Measurements from ENCODE around the gene PLEKHM3. TPM values are rescaled to one million over a fixed set of nuclear protein-coding genes. Genes with fewer than 3 reads are reported as not detected.

Gene PLEKHM3
- total and polyA plus RNA-seq, 2 experiments from 2014 or later = 3.9 to 8.8 TPM

GRCh38 chr2:208033701-208034502 lies 8.6 kb upstream of the PLEKHM3 start:
- H3K4me2 ChIP-seq = no peak overlapping the region
- no peaks in the 10 kb centered on the region for H3K4me1 ChIP-seq (ENCODE audit: insufficient read depth)
- H3K27me3 Mint-ChIP-seq (ENCODE audit: insufficient read depth, low read depth, poor library complexity) = peaks cover 6% of the 10 kb centered on the region
- H3K9me2 ChIP-seq (ENCODE audit: insufficient read depth) = no peaks in the 10 kb centered on the region
- no peaks in the 10 kb centered on the region for H3K27me3 ChIP-seq (ENCODE audit: insufficient read depth)
- DNase-seq (ENCODE audit: low spot score) = peak; percentile 82
- H3K27ac Mint-ChIP-seq = no peak overlapping the region
- H3K9me3 Mint-ChIP-seq = peaks cover 7% of the 10 kb centered on the region; the same call in 2 of the 3 replicates
- H3F3A ChIP-seq (replicated peaks; ENCODE audit: low read depth) = no peaks in the 10 kb centered on the region
- H4K20me1 ChIP-seq (replicated peaks; ENCODE audit: insufficient read depth) = no peaks in the 10 kb centered on the region
- TF ChIP-seq, protein P1, sequence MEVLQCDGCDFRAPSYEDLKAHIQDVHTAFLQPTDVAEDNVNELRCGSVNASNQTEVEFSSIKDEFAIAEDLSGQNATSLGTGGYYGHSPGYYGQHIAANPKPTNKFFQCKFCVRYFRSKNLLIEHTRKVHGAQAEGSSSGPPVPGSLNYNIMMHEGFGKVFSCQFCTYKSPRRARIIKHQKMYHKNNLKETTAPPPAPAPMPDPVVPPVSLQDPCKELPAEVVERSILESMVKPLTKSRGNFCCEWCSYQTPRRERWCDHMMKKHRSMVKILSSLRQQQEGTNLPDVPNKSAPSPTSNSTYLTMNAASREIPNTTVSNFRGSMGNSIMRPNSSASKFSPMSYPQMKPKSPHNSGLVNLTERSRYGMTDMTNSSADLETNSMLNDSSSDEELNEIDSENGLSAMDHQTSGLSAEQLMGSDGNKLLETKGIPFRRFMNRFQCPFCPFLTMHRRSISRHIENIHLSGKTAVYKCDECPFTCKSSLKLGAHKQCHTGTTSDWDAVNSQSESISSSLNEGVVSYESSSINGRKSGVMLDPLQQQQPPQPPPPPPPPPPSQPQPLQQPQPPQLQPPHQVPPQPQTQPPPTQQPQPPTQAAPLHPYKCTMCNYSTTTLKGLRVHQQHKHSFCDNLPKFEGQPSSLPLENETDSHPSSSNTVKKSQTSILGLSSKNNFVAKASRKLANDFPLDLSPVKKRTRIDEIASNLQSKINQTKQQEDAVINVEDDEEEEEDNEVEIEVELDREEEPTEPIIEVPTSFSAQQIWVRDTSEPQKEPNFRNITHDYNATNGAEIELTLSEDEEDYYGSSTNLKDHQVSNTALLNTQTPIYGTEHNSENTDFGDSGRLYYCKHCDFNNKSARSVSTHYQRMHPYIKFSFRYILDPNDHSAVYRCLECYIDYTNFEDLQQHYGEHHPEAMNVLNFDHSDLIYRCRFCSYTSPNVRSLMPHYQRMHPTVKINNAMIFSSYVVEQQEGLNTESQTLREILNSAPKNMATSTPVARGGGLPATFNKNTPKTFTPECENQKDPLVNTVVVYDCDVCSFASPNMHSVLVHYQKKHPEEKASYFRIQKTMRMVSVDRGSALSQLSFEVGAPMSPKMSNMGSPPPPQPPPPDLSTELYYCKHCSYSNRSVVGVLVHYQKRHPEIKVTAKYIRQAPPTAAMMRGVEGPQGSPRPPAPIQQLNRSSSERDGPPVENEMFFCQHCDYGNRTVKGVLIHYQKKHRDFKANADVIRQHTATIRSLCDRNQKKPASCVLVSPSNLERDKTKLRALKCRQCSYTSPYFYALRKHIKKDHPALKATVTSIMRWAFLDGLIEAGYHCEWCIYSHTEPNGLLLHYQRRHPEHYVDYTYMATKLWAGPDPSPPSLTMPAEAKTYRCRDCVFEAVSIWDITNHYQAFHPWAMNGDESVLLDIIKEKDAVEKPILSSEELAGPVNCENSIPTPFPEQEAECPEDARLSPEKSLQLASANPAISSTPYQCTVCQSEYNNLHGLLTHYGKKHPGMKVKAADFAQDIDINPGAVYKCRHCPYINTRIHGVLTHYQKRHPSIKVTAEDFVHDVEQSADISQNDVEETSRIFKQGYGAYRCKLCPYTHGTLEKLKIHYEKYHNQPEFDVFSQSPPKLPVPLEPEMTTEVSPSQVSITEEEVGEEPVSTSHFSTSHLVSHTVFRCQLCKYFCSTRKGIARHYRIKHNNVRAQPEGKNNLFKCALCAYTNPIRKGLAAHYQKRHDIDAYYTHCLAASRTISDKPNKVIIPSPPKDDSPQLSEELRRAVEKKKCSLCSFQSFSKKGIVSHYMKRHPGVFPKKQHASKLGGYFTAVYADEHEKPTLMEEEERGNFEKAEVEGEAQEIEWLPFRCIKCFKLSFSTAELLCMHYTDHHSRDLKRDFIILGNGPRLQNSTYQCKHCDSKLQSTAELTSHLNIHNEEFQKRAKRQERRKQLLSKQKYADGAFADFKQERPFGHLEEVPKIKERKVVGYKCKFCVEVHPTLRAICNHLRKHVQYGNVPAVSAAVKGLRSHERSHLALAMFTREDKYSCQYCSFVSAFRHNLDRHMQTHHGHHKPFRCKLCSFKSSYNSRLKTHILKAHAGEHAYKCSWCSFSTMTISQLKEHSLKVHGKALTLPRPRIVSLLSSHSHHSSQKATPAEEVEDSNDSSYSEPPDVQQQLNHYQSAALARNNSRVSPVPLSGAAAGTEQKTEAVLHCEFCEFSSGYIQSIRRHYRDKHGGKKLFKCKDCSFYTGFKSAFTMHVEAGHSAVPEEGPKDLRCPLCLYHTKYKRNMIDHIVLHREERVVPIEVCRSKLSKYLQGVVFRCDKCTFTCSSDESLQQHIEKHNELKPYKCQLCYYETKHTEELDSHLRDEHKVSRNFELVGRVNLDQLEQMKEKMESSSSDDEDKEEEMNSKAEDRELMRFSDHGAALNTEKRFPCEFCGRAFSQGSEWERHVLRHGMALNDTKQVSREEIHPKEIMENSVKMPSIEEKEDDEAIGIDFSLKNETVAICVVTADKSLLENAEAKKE (CRISPR knock-in tag; IDR thresholded peaks at IDR 0.05) = no peak
- TF ChIP-seq, protein P2, sequence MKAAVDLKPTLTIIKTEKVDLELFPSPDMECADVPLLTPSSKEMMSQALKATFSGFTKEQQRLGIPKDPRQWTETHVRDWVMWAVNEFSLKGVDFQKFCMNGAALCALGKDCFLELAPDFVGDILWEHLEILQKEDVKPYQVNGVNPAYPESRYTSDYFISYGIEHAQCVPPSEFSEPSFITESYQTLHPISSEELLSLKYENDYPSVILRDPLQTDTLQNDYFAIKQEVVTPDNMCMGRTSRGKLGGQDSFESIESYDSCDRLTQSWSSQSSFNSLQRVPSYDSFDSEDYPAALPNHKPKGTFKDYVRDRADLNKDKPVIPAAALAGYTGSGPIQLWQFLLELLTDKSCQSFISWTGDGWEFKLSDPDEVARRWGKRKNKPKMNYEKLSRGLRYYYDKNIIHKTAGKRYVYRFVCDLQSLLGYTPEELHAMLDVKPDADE (IDR thresholded peaks at IDR 0.05) = no peak
- TF ChIP-seq ZNF114 (CRISPR knock-in tag; IDR thresholded peaks at IDR 0.05) = no peak
- TF ChIP-seq ZNF331 (CRISPR knock-in tag; IDR thresholded peaks at IDR 0.05; ENCODE audit: low read depth) = no peak
- TF ChIP-seq, protein P3, sequence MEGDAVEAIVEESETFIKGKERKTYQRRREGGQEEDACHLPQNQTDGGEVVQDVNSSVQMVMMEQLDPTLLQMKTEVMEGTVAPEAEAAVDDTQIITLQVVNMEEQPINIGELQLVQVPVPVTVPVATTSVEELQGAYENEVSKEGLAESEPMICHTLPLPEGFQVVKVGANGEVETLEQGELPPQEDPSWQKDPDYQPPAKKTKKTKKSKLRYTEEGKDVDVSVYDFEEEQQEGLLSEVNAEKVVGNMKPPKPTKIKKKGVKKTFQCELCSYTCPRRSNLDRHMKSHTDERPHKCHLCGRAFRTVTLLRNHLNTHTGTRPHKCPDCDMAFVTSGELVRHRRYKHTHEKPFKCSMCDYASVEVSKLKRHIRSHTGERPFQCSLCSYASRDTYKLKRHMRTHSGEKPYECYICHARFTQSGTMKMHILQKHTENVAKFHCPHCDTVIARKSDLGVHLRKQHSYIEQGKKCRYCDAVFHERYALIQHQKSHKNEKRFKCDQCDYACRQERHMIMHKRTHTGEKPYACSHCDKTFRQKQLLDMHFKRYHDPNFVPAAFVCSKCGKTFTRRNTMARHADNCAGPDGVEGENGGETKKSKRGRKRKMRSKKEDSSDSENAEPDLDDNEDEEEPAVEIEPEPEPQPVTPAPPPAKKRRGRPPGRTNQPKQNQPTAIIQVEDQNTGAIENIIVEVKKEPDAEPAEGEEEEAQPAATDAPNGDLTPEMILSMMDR (conservative IDR thresholded peaks at IDR 0.05; ENCODE audit: low read depth in 2 of 2) = peak; percentile 75 to 91
- no peak for TF ChIP-seq EZH2phosphoT487 (IDR thresholded peaks at IDR 0.05; ENCODE audit: unreplicated experiment)
- no peak for TF ChIP-seq CREB1 (CRISPR knock-in tag; IDR thresholded peaks at IDR 0.05; ENCODE audit: low read depth)
- ATAC-seq = peak; percentile 91
- H3K79me2 ChIP-seq (replicated peaks; ENCODE audit: insufficient read depth) = no peaks in the 10 kb centered on the region
- no peak overlapping the region for H3K4me3 Mint-ChIP-seq
- H2AFZ ChIP-seq = no peak overlapping the region
- H3K36me3 Mint-ChIP-seq (ENCODE audit: low read depth) = 0 out of 3 replicates have a peak, but pooled peaks cover 2% of the 10 kb centered on the region
- no peak overlapping the region for H3K27ac ChIP-seq (ENCODE audit: low read depth)
- no peaks in the 10 kb centered on the region for H3K36me3 ChIP-seq (ENCODE audit: insufficient read depth)
- H3K4me3 ChIP-seq = no peak overlapping the region
- no peaks in the 10 kb centered on the region for H3K4me1 Mint-ChIP-seq

Data from GM23338 (cell line).